Measurements from ENCODE around the gene PLPPR1. TPM values are rescaled to one million over a fixed set of nuclear protein-coding genes. Genes with fewer than 3 reads are reported as not detected.
"Not testable (repeated sequence)": the region's sequence is repeated elsewhere in the genome, so short reads cannot be mapped to it uniquely, and the experiment has no call there.

The PLPPR1 gene
- total RNA-seq, 2 donors from 2014 or later, result 0.46 to 0.73 TPM

- intact Hi-C loops (cut with DNase I, micrococcal nuclease), result no loop called here
- ATAC-seq (no peak), DNase-seq (no peak)
These were observed 8.9 kb downstream of the PLPPR1 start for GRCh38 chr9:101037430-101037829.

DNA sequence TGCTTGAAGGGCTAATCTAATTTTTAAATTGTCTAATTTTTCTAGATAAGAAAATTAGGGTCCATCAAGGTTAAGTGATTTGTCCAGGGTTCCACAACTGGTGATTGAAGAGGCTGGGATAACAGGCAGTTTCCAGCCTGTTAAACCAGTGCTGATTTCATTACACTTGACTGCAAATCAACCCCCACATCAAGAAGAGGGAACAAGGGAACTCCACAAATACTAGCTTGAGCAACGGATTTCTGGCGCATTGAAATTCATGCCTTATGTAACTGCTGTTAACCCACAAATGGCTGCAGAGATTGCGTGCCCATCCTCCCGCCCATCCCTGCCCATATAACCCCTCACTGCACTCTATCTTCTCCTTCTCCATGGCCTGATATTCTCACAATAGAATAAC lies 10.0 kb downstream of the PLPPR1 start:
- intact Hi-C loops (cut with DNase I, micrococcal nuclease), result no loop called here
- DNase-seq (no peak), ATAC-seq (no peak)

DNA sequence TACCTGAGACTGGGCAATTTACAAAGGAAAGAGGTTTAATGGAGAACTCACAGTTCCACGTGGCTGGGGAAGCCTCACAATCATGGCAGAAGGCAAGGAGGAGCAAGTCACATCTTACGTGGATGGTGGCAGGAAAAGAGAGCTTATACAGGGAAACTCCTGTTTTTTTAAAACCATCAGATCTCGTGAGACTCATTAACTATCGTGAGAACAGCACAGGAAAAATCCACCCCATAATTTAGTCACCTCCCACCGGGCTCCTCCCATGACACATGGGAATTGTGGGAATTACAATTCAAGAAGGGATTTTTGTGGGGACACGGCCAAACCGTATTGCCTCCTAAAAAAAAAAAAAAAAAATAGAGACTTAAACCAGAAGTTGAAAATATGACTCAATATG lies 11.1 kb downstream of the PLPPR1 start:
- DNase-seq; intact Hi-C loops (cut with DNase I, micrococcal nuclease); ATAC-seq: not testable (repeated sequence)

- intact Hi-C loops (cut with DNase I, micrococcal nuclease), result no loop called here
- no peak for DNase-seq
- ATAC-seq, result no peak
These were observed 19.4 kb downstream of the PLPPR1 start for GRCh38 chr9:101047848-101048397.

DNA sequence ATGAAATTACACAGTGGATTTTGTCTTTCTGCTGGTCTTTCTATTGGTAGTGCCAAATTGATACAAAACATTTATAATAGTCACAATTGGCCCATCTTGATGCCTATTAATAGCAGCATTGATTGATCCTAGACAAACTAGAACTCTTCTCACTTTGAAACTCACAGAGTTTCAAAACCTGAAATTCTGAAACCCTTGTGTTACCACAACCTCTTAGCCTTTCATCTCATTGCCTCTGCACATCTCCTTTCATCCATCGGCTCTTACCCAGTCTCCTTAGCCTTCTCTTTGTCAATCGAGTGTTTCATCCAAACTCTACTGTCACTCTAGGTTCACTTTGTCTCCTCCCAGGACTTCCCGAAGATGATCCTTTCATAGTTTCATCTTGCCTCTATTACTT lies 22.1 kb downstream of the PLPPR1 start:
- DNase-seq (no peak), ATAC-seq (no peak)
- intact Hi-C loops (cut with DNase I, micrococcal nuclease), result no loop called here

- ATAC-seq (no peak), DNase-seq (no peak)
- intact Hi-C loops (cut with DNase I, micrococcal nuclease), result no loop called here
These were observed 26.1 kb downstream of the PLPPR1 start for GRCh38 chr9:101054657-101055056.

- DNase-seq (no peak), ATAC-seq (no peak)
- intact Hi-C loops (cut with DNase I, micrococcal nuclease), result no loop called here
These were observed 27.0 kb downstream of the PLPPR1 start for GRCh38 chr9:101055516-101055915.

GRCh38 chr9:101062686-101063085 lies 34.2 kb downstream of the PLPPR1 start:
- DNase-seq, result no peak
- no peak for ATAC-seq
- intact Hi-C loops (cut with DNase I, micrococcal nuclease), result no loop called here

DNA sequence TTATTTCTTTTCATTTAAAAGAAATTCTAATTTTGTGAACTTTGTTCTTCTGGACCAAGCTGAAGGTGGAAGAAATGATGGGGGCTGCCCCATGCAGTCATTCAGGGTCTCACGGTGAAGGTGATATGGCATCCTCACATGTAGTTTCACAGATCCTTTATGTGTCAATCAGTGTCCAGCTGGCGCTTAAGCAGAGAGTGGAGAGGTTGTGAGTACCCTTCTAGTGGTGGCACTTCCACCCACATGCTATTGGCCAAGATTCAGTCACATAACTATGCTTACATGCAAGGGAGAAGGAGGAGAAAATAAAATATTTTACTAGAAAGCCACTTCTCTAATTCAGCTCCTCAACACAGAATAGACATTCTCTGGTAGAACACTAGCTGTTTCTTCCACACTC lies 34.7 kb downstream of the PLPPR1 start:
- DNase-seq, result no peak
- no peak for ATAC-seq
- intact Hi-C loops (cut with DNase I, micrococcal nuclease), result no loop called here

- ATAC-seq (no peak), DNase-seq (no peak)
- intact Hi-C loops (cut with DNase I, micrococcal nuclease), result no loop called here
These were observed 35.7 kb downstream of the PLPPR1 start for GRCh38 chr9:101064206-101064605.

DNA sequence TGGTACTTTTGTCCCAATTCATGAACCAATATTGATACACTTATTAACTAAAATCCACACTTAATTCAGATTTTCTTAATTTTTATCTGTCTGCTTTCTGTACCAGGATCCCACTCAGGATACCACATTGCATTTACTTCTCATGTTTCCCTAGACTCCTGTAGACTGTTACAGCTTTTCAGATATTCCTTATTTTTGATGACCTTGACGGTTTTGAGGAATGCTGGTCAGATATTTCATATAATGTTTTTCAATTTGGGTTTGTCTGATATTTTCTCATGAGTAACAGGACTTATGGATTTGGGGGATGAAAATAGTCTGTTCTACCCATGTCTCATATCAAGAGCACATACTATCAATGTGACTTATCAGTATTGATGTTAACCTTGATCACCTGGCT lies 37.4 kb downstream of the PLPPR1 start:
- no peak for ATAC-seq
- intact Hi-C loops (cut with DNase I, micrococcal nuclease), result no loop called here

DNA sequence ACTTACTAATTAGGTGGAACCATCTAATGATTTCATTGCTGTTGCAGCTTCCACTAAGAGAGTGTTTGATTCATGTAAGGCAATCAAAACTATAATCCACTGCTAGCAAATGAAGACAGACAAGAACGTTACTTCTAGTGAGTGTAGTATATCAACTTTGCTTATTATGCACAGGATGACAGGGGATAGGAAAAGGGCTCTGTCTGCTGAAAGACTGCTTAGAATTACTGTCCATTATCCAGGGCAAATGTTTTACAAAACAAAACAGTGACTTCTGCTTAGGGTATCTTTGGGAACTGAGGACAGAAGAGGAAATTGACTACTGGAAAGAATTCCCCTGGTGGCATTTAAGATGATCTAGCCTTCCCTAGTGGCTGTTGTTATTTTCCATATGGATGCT lies 40.2 kb downstream of the PLPPR1 start:
- ATAC-seq, result no peak

More for the DNA sequence above, 37.4 kb downstream of the PLPPR1 start:
- DNase-seq, result no peak

GRCh38 chr9:101072259-101072658 lies 43.7 kb downstream of the PLPPR1 start:
- ATAC-seq (no peak), DNase-seq (no peak)
- intact Hi-C loops (cut with DNase I, micrococcal nuclease), result no loop called here

More for the DNA sequence above, 40.2 kb downstream of the PLPPR1 start:
- DNase-seq, result no peak
- intact Hi-C loops (cut with DNase I, micrococcal nuclease), result no loop called here

GRCh38 chr9:101073122-101073521 lies 44.6 kb downstream of the PLPPR1 start:
- DNase-seq, result no peak
- no peak for ATAC-seq
- intact Hi-C loops (cut with DNase I, micrococcal nuclease), result no loop called here

DNA sequence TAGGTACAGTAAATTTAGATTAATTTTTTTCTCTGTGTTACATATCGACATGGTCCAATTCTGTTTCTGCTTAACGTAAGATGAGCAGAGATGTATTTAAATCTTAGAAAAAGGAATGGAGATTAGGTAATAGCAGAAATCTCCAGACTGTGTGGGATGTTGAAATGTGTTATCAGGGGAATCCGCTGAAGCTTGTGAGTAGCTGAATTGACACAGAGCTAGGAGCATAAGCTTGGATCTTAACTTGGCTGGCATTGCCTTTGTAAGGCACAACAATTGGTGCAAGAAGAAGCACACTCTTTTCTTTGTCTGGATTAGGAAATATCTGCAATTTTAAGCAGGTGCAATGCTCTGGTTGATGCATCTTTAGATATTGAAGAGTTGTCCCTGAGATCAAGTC lies 53.1 kb downstream of the PLPPR1 start:
- no peak for ATAC-seq
- DNase-seq, result no peak
- intact Hi-C loops (cut with DNase I, micrococcal nuclease), result no loop called here

GRCh38 chr9:101083448-101084202 lies 55.1 kb downstream of the PLPPR1 start:
- ATAC-seq, result no peak
- intact Hi-C loops (cut with DNase I, micrococcal nuclease), result no loop called here
- DNase-seq, result no peak

GRCh38 chr9:101087426-101087825 lies 58.9 kb downstream of the PLPPR1 start:
- no peak for DNase-seq
- intact Hi-C loops (cut with DNase I, micrococcal nuclease), result no loop called here
- ATAC-seq, result no peak

DNA sequence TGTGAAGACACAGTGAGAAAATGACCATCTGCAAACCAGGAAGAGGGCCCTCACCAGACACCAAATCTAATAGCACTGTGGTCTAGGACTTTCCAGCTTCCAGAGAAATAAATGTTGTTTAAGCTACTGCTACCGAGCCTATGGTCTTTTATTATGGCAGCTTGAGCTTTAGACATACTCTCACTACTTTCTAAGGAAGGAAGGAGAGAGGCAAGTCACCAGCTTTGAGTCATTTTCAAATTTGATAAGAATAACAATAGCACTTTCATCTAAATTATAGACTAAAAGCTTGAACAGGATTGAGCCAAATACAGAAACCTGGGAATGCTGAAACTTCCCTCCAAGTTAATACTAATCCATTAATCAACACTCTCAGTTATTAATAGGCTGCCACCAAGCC lies 64.4 kb downstream of the PLPPR1 start:
- ATAC-seq (no peak), DNase-seq (no peak)
- intact Hi-C loops (cut with DNase I, micrococcal nuclease), result no loop called here

DNA sequence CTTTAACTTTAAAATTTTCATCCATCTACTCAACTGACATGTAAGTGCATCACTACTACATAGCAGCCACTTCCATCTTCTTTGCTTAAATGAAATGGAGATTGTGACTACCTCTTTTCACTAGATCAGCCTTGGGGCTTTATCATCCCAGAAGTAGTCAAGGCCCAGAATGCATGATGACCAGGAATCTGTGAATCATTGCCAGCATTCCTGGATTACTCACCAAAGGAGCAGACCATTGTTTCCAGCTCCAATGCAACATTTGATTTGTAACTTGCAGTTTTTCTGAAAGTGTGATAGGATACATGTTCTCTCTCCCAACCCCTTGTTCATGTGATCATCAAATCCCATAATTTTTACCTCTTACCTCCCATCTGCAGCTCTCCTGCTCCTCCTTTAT lies 65.1 kb downstream of the PLPPR1 start:
- intact Hi-C loops (cut with DNase I, micrococcal nuclease), result no loop called here
- DNase-seq (no peak), ATAC-seq (no peak)

DNA sequence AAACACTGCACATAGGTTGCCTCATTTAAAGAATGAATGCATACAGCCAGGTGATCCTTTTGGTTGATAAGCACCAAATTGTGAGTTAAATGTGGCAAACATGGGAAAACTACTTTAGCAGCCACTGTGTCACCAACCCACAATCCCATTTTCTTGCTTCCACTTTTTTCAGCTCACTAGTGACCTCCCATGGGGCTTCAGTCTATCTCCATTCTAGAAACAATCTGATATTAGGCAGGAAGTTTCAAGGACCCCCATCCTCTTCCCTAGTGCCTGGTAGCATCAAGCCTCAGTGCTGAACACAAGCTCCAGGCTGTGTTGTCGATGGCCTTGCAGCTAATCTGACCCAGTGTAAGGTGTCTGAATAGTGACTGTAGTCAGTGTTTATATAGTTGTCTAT lies 66.2 kb downstream of the PLPPR1 start:
- no peak for ATAC-seq
- intact Hi-C loops (cut with DNase I, micrococcal nuclease), result no loop called here
- no peak for DNase-seq

GRCh38 chr9:101097210-101097609 lies 68.7 kb downstream of the PLPPR1 start:
- DNase-seq (no peak), ATAC-seq (no peak)
- intact Hi-C loops (cut with DNase I, micrococcal nuclease), result no loop called here
